HG02973 (cell line): ENCODE measurements around the gene MAP3K13.
"Not testable (repeated sequence)": the region's sequence is repeated elsewhere in the genome, so short reads cannot be mapped to it uniquely, and the experiment has no call there.

ENCODE experiments used
- ATAC-seq: cut with Tn5 transposase; IDR thresholded peaks from one replicate; pipeline ENCODE4 v1.9.1; 2021; ENCODE audit warnings: moderate library complexity; ENCODE audit not compliant: unreplicated experiment

Gene MAP3K13

DNA sequence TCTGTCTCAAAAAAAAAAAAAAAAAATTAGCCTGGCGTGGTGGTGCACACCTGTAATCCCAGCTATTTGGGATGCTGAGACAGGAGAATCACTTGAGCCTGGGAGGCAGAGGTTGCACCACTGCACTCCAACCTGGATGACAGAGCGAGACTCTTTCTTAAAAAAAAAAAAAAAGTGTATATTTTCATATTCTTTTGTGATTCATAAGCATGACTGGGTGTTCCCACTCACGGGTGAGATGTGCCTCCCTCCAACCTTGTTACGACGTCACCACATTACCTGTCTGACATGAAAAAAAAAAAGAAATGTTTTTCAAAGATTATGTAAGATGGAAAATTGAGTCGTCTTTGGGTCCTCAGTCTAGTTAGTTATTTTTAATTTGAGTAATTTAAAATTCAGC, 79.1 kb downstream of the MAP3K13 start:
- no peak for ATAC-seq

DNA sequence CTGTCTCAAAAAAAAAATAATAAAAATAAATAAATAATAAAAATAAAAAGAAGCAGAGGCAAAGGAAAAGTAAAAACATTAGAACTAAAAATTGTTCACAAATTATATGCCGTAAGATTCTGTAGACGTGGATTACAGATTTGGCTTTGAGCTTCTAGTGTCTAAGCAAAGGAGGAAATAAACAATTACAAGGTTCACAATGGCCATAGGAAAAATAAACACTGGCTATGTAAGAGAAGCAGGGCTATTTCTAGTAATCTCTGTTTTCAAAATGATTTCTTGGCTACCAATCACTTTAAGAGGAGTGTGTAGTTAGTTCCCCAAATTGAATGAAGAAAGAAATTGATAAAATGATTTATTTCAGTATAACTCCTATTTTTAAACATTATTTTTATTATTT, 81.4 kb downstream of the MAP3K13 start:
- no peak for ATAC-seq

DNA sequence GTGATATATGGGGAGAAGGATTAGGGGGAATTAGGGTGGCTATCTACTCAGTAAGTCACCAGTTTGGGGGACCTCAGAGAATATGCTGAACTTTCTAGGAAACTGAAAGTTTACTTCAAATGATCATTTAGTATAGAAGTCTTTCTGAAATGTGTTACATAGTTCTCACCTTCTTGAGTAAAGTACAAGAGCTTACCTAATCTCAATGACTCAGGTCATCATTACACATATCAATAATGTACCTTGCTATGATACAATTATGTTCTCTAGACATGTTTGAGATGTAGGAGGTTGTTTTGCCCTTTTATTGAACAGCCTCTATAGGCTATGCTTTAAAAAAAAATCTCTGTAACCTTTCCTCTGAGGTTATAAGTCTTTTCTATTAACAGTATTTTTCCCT, 85.2 kb downstream of the MAP3K13 start:
- no peak for ATAC-seq

GRCh38 chr3:185451432-185451831, 88.5 kb downstream of the MAP3K13 start:
- ATAC-seq, result not testable (repeated sequence)

GRCh38 chr3:185457376-185457775, 94.4 kb downstream of the MAP3K13 start:
- no peak for ATAC-seq

- no peak for ATAC-seq
Observed at GRCh38 chr3:185460309-185460708, 97.4 kb downstream of the MAP3K13 start.

DNA sequence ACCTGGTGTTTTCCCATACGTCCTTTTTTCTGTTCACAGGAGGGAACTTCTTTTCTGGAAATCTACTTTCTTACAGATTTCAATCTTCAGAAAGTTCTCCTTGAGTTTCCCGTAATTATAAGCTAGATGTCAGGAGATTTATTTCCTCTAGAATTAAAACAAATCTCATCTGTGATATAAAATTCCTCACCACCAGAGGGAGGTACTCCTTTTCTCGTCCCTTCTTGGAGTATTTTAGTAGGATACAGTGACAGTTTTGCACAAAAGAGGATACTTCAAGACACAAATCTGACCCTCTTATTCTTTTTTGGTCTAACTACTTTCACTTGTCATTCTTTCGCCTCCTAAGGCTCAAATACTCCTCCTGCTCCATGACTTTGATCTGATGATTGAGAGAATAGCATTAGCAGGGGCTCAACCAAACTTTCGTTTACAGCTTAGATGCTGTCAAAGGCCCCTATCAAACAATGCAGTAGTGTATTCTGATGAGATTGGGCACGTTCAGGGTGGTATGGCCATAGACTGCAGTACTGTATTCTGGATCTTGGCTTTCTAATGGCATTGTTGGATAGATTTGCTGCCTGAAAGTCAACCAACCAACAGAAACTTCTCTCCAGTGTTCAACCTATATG, 97.9 kb downstream of the MAP3K13 start:
- ATAC-seq, result no peak

DNA sequence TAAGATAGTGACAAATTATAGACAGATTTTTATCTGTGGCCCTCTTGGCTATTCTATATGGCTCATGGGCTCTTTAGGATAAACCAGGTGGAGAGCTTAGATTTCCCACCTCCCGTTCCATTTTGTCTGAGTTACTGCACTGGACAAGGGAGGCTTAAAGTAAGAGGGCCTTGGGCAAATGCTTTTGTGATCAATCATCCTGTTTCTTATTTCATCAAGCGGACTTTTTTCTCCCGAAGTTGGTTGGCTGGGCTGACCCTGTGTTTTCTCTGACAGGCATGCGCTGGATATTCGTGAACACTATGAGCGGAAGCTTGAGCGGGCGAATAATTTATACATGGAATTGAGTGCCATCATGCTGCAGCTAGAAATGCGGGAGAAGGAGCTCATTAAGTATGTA, 102.5 kb downstream of the MAP3K13 start:
- no peak for ATAC-seq

GRCh38 chr3:185466123-185466522, 103.2 kb downstream of the MAP3K13 start:
- not testable (repeated sequence) for ATAC-seq

DNA sequence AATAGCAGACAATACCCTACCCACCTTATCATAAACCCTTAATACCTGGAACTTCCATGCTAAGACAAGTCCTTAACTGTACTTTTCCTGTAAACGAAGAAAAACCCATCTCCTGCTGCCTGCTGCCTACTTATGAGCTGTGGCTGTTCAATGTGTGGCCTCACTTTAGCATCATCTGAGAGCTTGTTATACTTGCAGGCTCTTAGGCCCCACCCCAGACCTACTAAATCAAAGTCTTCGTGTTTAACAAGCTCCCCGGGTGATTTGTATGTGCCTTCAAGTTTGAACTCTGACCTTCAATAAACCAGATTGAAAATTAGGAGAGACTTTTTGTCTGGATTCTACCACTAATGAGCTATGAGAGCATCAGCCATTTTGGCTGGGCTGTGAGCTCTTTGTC, 106.6 kb downstream of the MAP3K13 start:
- no peak for ATAC-seq

GRCh38 chr3:185470323-185470722, 107.4 kb downstream of the MAP3K13 start:
- no peak for ATAC-seq

DNA sequence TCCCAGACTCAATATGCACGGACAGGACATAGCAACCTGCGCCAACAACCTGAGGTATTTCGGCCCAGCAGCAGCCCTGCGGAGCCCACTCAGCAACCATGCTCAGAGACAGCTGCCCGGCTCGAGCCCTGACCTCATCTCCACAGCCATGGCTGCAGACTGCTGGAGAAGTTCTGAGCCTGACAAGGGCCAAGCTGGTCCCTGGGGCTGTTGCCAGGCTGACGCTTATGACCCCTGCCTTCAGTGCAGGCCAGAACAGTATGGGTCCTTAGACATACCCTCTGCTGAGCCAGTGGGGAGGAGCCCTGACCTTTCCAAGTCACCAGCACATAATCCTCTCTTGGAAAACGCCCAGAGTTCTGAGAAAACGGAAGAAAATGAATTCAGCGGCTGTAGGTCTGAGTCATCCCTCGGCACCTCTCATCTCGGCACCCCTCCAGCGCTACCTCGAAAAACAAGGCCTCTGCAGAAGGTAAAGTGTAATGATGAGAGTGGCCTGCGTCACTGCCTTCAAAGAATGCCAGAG, 110.4 kb downstream of the MAP3K13 start:
- ATAC-seq, result no peak

GRCh38 chr3:185474922-185475321, 112.0 kb downstream of the MAP3K13 start:
- not testable (repeated sequence) for ATAC-seq

GRCh38 chr3:185477316-185477715, 114.4 kb downstream of the MAP3K13 start:
- ATAC-seq, result no peak

- no peak for ATAC-seq
Observed at GRCh38 chr3:185479373-185479945, 116.5 kb downstream of the MAP3K13 start.

GRCh38 chr3:185484296-185484695, 121.4 kb downstream of the MAP3K13 start:
- ATAC-seq, result no peak

GRCh38 chr3:185486394-185486793, 123.5 kb downstream of the MAP3K13 start:
- no peak for ATAC-seq

- no peak for ATAC-seq
Observed at GRCh38 chr3:185488465-185488864, 125.5 kb downstream of the MAP3K13 start.

GRCh38 chr3:185489462-185489861, 126.5 kb downstream of the MAP3K13 start:
- ATAC-seq, result no peak

DNA sequence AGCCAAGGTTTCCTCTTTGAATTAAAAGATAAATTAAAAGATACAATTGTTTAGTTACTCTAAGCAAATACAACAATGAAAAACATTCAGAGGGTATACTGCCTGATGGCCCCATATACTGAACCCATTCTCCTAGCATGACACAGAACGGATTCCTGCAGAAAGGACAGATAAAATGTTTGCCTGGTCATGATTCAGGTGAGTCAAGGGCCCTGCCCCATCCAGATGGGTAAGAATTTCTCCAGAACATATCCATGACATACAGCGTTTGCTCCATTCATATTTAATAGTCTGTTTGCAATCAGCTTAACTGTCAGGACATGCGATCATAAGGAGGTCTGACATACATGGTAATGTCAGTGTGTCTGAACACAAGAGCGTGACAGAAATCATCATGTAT, 127.3 kb downstream of the MAP3K13 start:
- ATAC-seq, result no peak

GRCh38 chr3:185498503-185499396, 135.8 kb downstream of the MAP3K13 start, which contains the start of gene TMEM41A:
TMEM41A (minus strand) TSS chr3:185499035; CDS start chr3:185498961, 74 bp downstream.
- peak; percentile 93 for ATAC-seq

GRCh38 chr3:185502987-185503386, 140.1 kb downstream of the MAP3K13 start:
- no peak for ATAC-seq
